Liver (tissue), 3 donors: ENCODE measurements around the gene POLR2H.

Experiments used
- ATF3 ChIP-seq: IDR thresholded peaks from 2 replicates; pipeline ENCODE4 v1.6.1; 2016; ENCODE audit warnings: antibody characterized with exemption
- CTCF ChIP-seq: fragments of 150-350 bp; IDR thresholded peaks from 2 replicates; pipeline ENCODE4 v1.5.1; 2017; ENCODE audit warnings: improper control_type of control experiment, low read depth, low read length; ENCODE audit not compliant: missing input control
- FOXA1 ChIP-seq: IDR thresholded peaks from 2 replicates; pipeline ENCODE4 v1.6.1; 2016; ENCODE audit warnings: antibody characterized with exemption
- GABPA ChIP-seq, 2 donors: IDR thresholded peaks in 1 of 2; conservative IDR thresholded peaks in 1 of 2; 2 replicates each; pipeline ENCODE4 v1.6.1; 2016; ENCODE audit warnings: antibody characterized with exemption in 2 of 2, mild to moderate bottlenecking in 1 of 2, moderate library complexity in 1 of 2
- HNF4A ChIP-seq, 2 donors: conservative IDR thresholded peaks; 2 replicates each; pipeline ENCODE4 v1.6.1; 2016; ENCODE audit warnings: antibody characterized with exemption in 2 of 2, mild to moderate bottlenecking in 2 of 2
- MAX ChIP-seq: IDR thresholded peaks from 2 replicates; pipeline ENCODE4 v1.6.1; 2016; ENCODE audit warnings: antibody characterized with exemption
- RAD21 ChIP-seq, 2 donors: IDR thresholded peaks; 2 replicates each; pipeline ENCODE4 v1.6.1; 2016; ENCODE audit warnings: antibody characterized with exemption in 2 of 2, mild to moderate bottlenecking in 2 of 2
- REST ChIP-seq: IDR thresholded peaks from 2 replicates; pipeline ENCODE4 v1.6.1; 2016; ENCODE audit warnings: antibody characterized with exemption, mild to moderate bottlenecking
- SP1 ChIP-seq: IDR thresholded peaks from 2 replicates; pipeline ENCODE4 v1.6.1; 2018; ENCODE audit warnings: antibody characterized with exemption, mild to moderate bottlenecking
- TAF1 ChIP-seq: conservative IDR thresholded peaks from 2 replicates; pipeline ENCODE4 v1.6.1; 2016; ENCODE audit warnings: antibody characterized with exemption, mild to moderate bottlenecking
- YY1 ChIP-seq: IDR thresholded peaks from 2 replicates; pipeline ENCODE4 v1.6.1; 2016; ENCODE audit warnings: antibody characterized with exemption, mild to moderate bottlenecking
- ZBTB33 ChIP-seq: IDR thresholded peaks from 2 replicates; pipeline ENCODE4 v1.6.1; 2016; ENCODE audit warnings: antibody characterized with exemption
- donor health status: healthy.
- donor health status: healthy.

GRCh38 chr3:184414418-184415202 lies 53.1 kb downstream of the POLR2H start:
- TF ChIP-seq CTCF (no peak), REST (no peak), RAD21 (IDR thresholded peaks at IDR 0.05) (no peak), TAF1 (no peak), GABPA (IDR thresholded peaks at IDR 0.05 in 1 of 2, conservative IDR thresholded peaks at IDR 0.05 in 1 of 2) (no peak), SP1 (no peak), ZBTB33 (no peak), FOXA1 (no peak), YY1 (no peak), MAX (no peak), HNF4A (conservative IDR thresholded peaks at IDR 0.05) (no peak), ATF3 (no peak)
